GM12878 (cell line): ENCODE measurements around the gene HYI. TPM values are rescaled to one million over a fixed set of nuclear protein-coding genes. Genes with fewer than 3 reads are reported as not detected.

Source experiments
- ATAC-seq: fragments of 200-7000 bp; cut with Tn5 transposase; 3 replicates; pipeline ENCODE4 v1.9.1; 2020; ENCODE audit warnings: mild to moderate bottlenecking, moderate library complexity
- BruUV-seq: library from RNA; stranded (reverse); fragments of 400-500 nt; replicated peaks from 2 replicates; lab custom pipeline; 2021; lab: Mats Ljungman, UMichigan
- CTCF ChIA-PET: fragments of 300-600 bp; sonication (Branson Sonifier 250); formaldehyde crosslinking; extraction: SDS; loops from one replicate; lab custom pipeline; 2021; ENCODE audit warnings: inconsistent platforms; lab: Yijun Ruan, JAX
- POLR2A ChIA-PET: fragments of 350-600 bp; formaldehyde crosslinking; extraction: SDS; loops from one replicate; lab custom pipeline; 2021; ENCODE audit warnings: inconsistent platforms; lab: Charles Lee
- RAD21 ChIA-PET: fragments of 300-600 bp; sonication (Branson Sonifier 250); formaldehyde crosslinking; loops from one replicate; lab custom pipeline; 2023; ENCODE audit warnings: antibody characterized with exemption; ENCODE audit not compliant: unreplicated experiment; lab: Charles Lee
- SMC1A ChIA-PET: fragments of 300-600 bp; sonication (Branson Sonifier 250); formaldehyde crosslinking; loops from one replicate; lab custom pipeline; 2023; ENCODE audit not compliant: unreplicated experiment, uncharacterized antibody; lab: Charles Lee
- DNase-seq: peaks from one replicate; pipeline ENCODE4 v3.0.0-alpha.2; 2011; ENCODE audit warnings: low read depth, low spot score
- FAIRE-seq: peaks from 3 replicates; lab custom pipeline; 2011; peaks lifted over from hg19 to GRCh38; lab: Jason Lieb, UNC
- H2AFZ ChIP-seq: 2 replicates; pipeline ENCODE4 v1.6.0; 2011; ENCODE audit warnings: low read depth, low read length, control low read depth; ENCODE audit not compliant: control insufficient read depth
- H3K27ac ChIP-seq: 2 replicates; pipeline ENCODE4 v1.5.1; 2011; ENCODE audit warnings: control low read depth; ENCODE audit not compliant: control insufficient read depth, insufficient read depth
- H3K27me3 ChIP-seq, 2 experiments: replicated peaks in 1 of 2; 2 replicates each; pipeline versions ENCODE4 v1.6.0 to v1.6.1; 2011; ENCODE audit warnings: low read length in 1 of 2; ENCODE audit not compliant: control insufficient read depth in 2 of 2, insufficient read depth in 2 of 2
- H3K36me3 ChIP-seq, 2 experiments: 2 replicates each; pipeline ENCODE4 v1.5.1; 2011; ENCODE audit warnings: low read length in 1 of 2; ENCODE audit not compliant: control insufficient read depth in 2 of 2, insufficient read depth in 2 of 2
- H3K4me1 ChIP-seq: 2 replicates; pipeline ENCODE4 v1.6.1; 2011; ENCODE audit warnings: mild to moderate bottlenecking, low read length, moderate library complexity, mixed read lengths; ENCODE audit not compliant: control insufficient read depth, insufficient read depth
- H3K4me2 ChIP-seq: 2 replicates; pipeline ENCODE4 v1.6.0; 2011; ENCODE audit warnings: control low read depth; ENCODE audit not compliant: control insufficient read depth, insufficient read depth
- H3K4me3 ChIP-seq: fragments of 200-600 bp; sonication (generic); 2 replicates; pipeline ENCODE4 v1.5.1; 2016
- H3K79me2 ChIP-seq: 2 replicates; pipeline ENCODE4 v1.6.0; 2011; ENCODE audit warnings: low read length; ENCODE audit not compliant: control insufficient read depth, insufficient read depth
- H3K9ac ChIP-seq: 2 replicates; pipeline ENCODE4 v1.8.0; 2011; ENCODE audit warnings: low read length, control low read depth, mixed read lengths; ENCODE audit not compliant: control insufficient read depth, insufficient read depth
- H3K9me3 ChIP-seq: replicated peaks from 3 replicates; pipeline ENCODE4 v1.5.1; 2011; ENCODE audit warnings: mild to moderate bottlenecking, low read length; ENCODE audit not compliant: control insufficient read depth, insufficient read depth
- H4K20me1 ChIP-seq: 2 replicates; pipeline ENCODE4 v1.6.0; 2011; ENCODE audit not compliant: control insufficient read depth, insufficient read depth
- BRCA1 ChIP-seq: IDR thresholded peaks from 2 replicates; pipeline ENCODE4 v1.6.1; 2011; ENCODE audit warnings: low read depth, low read length, improper control_type of control experiment
- CBX3 ChIP-seq: fragments of 200-600 bp; sonication (generic); IDR thresholded peaks from 2 replicates; pipeline ENCODE4 v1.6.1; 2016; ENCODE audit warnings: low read depth, borderline replicate concordance
- EGR1 ChIP-seq, 2 experiments: IDR thresholded peaks; 1 replicate in 1 of 2; 2 replicates in 1 of 2; pipeline ENCODE4 v1.6.1; 2011 to 2012; ENCODE audit warnings: low read depth in 2 of 2, low read length in 2 of 2, borderline replicate concordance in 1 of 2, mild to moderate bottlenecking in 1 of 2, moderate library complexity in 1 of 2
- HCFC1 ChIP-seq: fragments of 150-350 bp; IDR thresholded peaks from 2 replicates; pipeline ENCODE4 v1.6.1; 2014; ENCODE audit warnings: low read length
- IKZF1 ChIP-seq: fragments of 450-650 bp; conservative IDR thresholded peaks from 2 replicates; pipeline ENCODE4 v1.6.1; 2017; ENCODE audit warnings: antibody characterized with exemption, mild to moderate bottlenecking
- MYC ChIP-seq: IDR thresholded peaks from 2 replicates; pipeline ENCODE4 v1.6.1; 2011; ENCODE audit warnings: mild to moderate bottlenecking, low read length, moderate library complexity, inconsistent platforms; ENCODE audit not compliant: insufficient read depth, insufficient replicate concordance, insufficient read length, severe bottlenecking
- NFYA ChIP-seq: IDR thresholded peaks from 2 replicates; pipeline ENCODE4 v1.6.1; 2011; ENCODE audit warnings: low read depth, mild to moderate bottlenecking, low read length, improper control_type of control experiment, borderline replicate concordance
- POLR2AphosphoS2 ChIP-seq: IDR thresholded peaks from 2 replicates; pipeline ENCODE4 v1.6.1; 2011; ENCODE audit warnings: low read depth, mild to moderate bottlenecking, low read length, improper control_type of control experiment, moderate library complexity
- SREBF2 ChIP-seq: IDR thresholded peaks from 2 replicates; pipeline ENCODE4 v1.6.1; 2012; ENCODE audit warnings: mild to moderate bottlenecking, low read length
- SRF ChIP-seq, 2 experiments: IDR thresholded peaks; 2 replicates each; pipeline ENCODE4 v1.6.1; 2011; ENCODE audit warnings: low read depth in 2 of 2, low read length in 2 of 2, mild to moderate bottlenecking in 1 of 2, moderate library complexity in 1 of 2
- WGBS: methylation state at CpG from one replicate; pipeline ENCODE4 v1.1.6; 2016; ENCODE audit warnings: low lambda C conversion rate; ENCODE audit not compliant: insufficient replicate concordance, insufficient coverage; ENCODE audit errors: missing lambda C conversion rate; 5-methylcytosine and 5-hydroxymethylcytosine counted together
- in situ Hi-C: fragments of 300-500 bp; cut with MboI; formaldehyde crosslinking; loops from 9 replicates; pipeline ENCODE4 v1.14.3; 2018; ENCODE audit warnings: mixed read lengths
- intact Hi-C: fragments of 100-400 bp; cut with micrococcal nuclease; formaldehyde crosslinking; loops from one replicate; pipeline ENCODE4 v1.14.2; 2022; ENCODE audit not compliant: unreplicated experiment
- polyA plus RNA-seq, 11 experiments: library from polyadenylated mRNA; depleted of rRNA in 4 of 11; unstranded in 6 of 11; stranded (reverse) in 5 of 11; fragments of >200 nt; fragmentation: Nextera tagmentation in 4 of 11; fragmentation: Illumina TruSeq in 1 of 11; extraction: Ambion mirVana in 4 of 11; extraction: Trizol in 1 of 11; gene quantifications; 1 replicate in 1 of 11; 2 replicates in 10 of 11; pipeline versions ENCODE4 v1.2.1 to v1.2.3, GENCODE V29; 2011 to 2016; ENCODE audit warnings: inconsistent platforms in 2 of 11, missing spikeins in 2 of 11, low read depth in 1 of 11
- total RNA-seq, 4 experiments: library from RNA; depleted of rRNA in 3 of 4; stranded (reverse); fragments of >200 nt in 3 of 4; fragmentation: Illumina TruSeq in 1 of 4; extraction: Trizol in 1 of 4; gene quantifications; 2 replicates each; pipeline versions ENCODE4 v1.2.1 to v1.2.3, GENCODE V29; 2013 to 2021
- TF ChIP-seq, protein P1 (sequence below): fragments of 450-650 bp; IDR thresholded peaks from 2 replicates; pipeline ENCODE4 v1.6.1; 2017; ENCODE audit warnings: mild to moderate bottlenecking, moderate library complexity
- TF ChIP-seq, protein P2 (sequence below): fragments of 450-650 bp; conservative IDR thresholded peaks from 2 replicates; pipeline ENCODE4 v1.6.1; 2017; ENCODE audit warnings: mild to moderate bottlenecking, moderate library complexity
- TF ChIP-seq, protein P3 (sequence below): fragments of 450-650 bp; IDR thresholded peaks from 2 replicates; pipeline ENCODE4 v1.6.1; 2016; ENCODE audit warnings: mild to moderate bottlenecking

The HYI gene
- total and polyA plus RNA-seq, 10 of the 15 experiments (the other 5 are each of a cell fraction or from before 2014, with no cell fraction given) = 0.27 to 5.5 (median 2.0) TPM

DNA sequence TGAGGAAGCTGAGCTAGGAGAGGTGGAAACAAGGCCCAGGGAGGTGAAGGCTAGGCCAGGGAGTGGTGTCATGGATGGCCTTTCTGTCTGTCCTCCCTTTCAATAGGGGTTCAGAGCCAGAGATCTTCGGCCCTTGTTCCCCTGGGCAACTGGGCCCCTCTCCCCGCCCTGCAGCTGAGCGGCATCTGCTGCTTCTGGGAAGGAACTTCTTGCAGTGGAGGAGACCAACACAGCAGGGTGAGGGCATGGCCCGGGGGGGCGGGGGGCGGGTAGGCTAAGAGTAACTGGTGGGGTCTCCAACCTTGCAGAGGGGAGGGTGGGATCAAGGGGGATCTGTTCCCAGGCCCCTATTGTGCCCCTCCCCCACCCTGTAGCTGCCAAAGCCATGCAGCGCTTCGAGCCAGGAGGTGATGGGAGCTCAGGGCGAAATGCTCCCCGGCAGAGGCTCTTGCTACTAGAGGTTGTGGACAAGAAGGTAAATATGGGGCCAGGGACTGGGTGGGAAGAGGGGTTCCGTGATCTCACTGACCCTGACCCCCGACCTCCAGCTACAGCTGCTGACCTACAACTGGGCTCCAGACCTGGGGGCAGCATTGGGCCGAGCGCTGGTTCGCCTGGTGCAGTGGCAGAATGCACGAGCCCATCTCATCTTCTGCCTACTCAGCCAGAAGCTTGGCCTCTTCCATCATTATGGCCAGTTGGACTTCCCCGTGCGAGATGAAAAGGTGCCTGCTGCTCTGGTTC, 11.7 kb downstream of the HYI start:
- Histone ChIP-seq H3K4me1 (no peaks in the 10 kb centered on the region), H3K9me3 (no peaks in the 10 kb centered on the region), H3K4me3 (no peak overlapping the region), H3K27me3 (no peaks in the 10 kb centered on the region), H3K36me3 (peaks cover 2 to 31% of the 10 kb centered on the region in 2 experiments; a peak in 3 of 4 replicates), H3K4me2 (no peak overlapping the region), H3K9ac (no peak overlapping the region), H2AFZ (no peak overlapping the region), H4K20me1 (no peaks in the 10 kb centered on the region; the same call in 1 of the 2 replicates), H3K27ac (no peak overlapping the region), H3K79me2 (no peaks in the 10 kb centered on the region)
- WGBS = 95% methylated on average over 14 of the region's 18 CpGs
- no peak for ATAC-seq
- no peak for TF ChIP-seq SRF (IDR thresholded peaks at IDR 0.05; ENCODE audit: low read depth in 2 of 2, low read length in 2 of 2)
- TF ChIP-seq CBX3 = no peak
- no peak for TF ChIP-seq EGR1 (IDR thresholded peaks at IDR 0.05; ENCODE audit: borderline replicate concordance in 1 of 2, low read depth in 2 of 2, low read length in 2 of 2)
- TF ChIP-seq, protein P1, sequence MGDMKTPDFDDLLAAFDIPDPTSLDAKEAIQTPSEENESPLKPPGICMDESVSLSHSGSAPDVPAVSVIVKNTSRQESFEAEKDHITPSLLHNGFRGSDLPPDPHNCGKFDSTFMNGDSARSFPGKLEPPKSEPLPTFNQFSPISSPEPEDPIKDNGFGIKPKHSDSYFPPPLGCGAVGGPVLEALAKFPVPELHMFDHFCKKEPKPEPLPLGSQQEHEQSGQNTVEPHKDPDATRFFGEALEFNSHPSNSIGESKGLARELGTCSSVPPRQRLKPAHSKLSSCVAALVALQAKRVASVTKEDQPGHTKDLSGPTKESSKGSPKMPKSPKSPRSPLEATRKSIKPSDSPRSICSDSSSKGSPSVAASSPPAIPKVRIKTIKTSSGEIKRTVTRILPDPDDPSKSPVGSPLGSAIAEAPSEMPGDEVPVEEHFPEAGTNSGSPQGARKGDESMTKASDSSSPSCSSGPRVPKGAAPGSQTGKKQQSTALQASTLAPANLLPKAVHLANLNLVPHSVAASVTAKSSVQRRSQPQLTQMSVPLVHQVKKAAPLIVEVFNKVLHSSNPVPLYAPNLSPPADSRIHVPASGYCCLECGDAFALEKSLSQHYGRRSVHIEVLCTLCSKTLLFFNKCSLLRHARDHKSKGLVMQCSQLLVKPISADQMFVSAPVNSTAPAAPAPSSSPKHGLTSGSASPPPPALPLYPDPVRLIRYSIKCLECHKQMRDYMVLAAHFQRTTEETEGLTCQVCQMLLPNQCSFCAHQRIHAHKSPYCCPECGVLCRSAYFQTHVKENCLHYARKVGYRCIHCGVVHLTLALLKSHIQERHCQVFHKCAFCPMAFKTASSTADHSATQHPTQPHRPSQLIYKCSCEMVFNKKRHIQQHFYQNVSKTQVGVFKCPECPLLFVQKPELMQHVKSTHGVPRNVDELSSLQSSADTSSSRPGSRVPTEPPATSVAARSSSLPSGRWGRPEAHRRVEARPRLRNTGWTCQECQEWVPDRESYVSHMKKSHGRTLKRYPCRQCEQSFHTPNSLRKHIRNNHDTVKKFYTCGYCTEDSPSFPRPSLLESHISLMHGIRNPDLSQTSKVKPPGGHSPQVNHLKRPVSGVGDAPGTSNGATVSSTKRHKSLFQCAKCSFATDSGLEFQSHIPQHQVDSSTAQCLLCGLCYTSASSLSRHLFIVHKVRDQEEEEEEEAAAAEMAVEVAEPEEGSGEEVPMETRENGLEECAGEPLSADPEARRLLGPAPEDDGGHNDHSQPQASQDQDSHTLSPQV = no peak
- TF ChIP-seq, protein P2, sequence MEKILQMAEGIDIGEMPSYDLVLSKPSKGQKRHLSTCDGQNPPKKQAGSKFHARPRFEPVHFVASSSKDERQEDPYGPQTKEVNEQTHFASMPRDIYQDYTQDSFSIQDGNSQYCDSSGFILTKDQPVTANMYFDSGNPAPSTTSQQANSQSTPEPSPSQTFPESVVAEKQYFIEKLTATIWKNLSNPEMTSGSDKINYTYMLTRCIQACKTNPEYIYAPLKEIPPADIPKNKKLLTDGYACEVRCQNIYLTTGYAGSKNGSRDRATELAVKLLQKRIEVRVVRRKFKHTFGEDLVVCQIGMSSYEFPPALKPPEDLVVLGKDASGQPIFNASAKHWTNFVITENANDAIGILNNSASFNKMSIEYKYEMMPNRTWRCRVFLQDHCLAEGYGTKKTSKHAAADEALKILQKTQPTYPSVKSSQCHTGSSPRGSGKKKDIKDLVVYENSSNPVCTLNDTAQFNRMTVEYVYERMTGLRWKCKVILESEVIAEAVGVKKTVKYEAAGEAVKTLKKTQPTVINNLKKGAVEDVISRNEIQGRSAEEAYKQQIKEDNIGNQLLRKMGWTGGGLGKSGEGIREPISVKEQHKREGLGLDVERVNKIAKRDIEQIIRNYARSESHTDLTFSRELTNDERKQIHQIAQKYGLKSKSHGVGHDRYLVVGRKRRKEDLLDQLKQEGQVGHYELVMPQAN = no peak
- TF ChIP-seq, protein P3, sequence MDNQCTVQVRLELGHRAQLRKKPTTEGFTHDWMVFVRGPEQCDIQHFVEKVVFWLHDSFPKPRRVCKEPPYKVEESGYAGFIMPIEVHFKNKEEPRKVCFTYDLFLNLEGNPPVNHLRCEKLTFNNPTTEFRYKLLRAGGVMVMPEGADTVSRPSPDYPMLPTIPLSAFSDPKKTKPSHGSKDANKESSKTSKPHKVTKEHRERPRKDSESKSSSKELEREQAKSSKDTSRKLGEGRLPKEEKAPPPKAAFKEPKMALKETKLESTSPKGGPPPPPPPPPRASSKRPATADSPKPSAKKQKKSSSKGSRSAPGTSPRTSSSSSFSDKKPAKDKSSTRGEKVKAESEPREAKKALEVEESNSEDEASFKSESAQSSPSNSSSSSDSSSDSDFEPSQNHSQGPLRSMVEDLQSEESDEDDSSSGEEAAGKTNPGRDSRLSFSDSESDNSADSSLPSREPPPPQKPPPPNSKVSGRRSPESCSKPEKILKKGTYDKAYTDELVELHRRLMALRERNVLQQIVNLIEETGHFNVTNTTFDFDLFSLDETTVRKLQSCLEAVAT = no peak
- no peak for TF ChIP-seq BRCA1
- no peak for TF ChIP-seq HCFC1
- no peak for TF ChIP-seq IKZF1
- TF ChIP-seq MYC = no peak
- no peak for TF ChIP-seq SREBF2
- TF ChIP-seq POLR2AphosphoS2 = no peak
- TF ChIP-seq NFYA = no peak
- intact Hi-C loops (no loop called here), in situ Hi-C loops (no loop called here)
- no peak for FAIRE-seq
- SMC1A ChIA-PET = no interaction called here
- POLR2A ChIA-PET = interaction anchor here (0.6 to 1.6 kb wide), 2 partner anchors 12 to 53 kb away, joined by 4 read pairs; partner anchors contain the start of gene HYI
- DNase-seq = no peak
- RAD21 ChIA-PET = no interaction called here
- CTCF ChIA-PET = no interaction called here
- BruUV-seq = no TSS peak
